A673 (cell line): ENCODE data around the gene SHISAL1. TPM values are rescaled to one million over a fixed set of nuclear protein-coding genes. Genes with fewer than 3 reads are reported as not detected.

ENCODE experiments used
- BruUV-seq: library from RNA; stranded (reverse); fragments of 400-500 nt; replicated peaks from 2 replicates; lab custom pipeline; 2021; lab: Mats Ljungman, UMichigan
- CTCF ChIA-PET: fragments of 300-600 bp; sonication (Branson Sonifier 250); formaldehyde crosslinking; loops from one replicate; lab custom pipeline; 2022; ENCODE audit warnings: antibody characterized with exemption; lab: Charles Lee
- POLR2A ChIA-PET: fragments of 300-600 bp; sonication (Branson Sonifier 250); formaldehyde crosslinking; loops from one replicate; lab custom pipeline; 2022; ENCODE audit warnings: antibody characterized with exemption; ENCODE audit not compliant: low non-redundant PET; lab: Charles Lee
- DNase-seq: peaks from one replicate; pipeline ENCODE4 v3.0.0-alpha.2; 2015; ENCODE audit warnings: low spot score
- H3K27ac ChIP-seq: fragments of 200-600 bp; sonication (generic); 2 replicates; pipeline ENCODE4 v1.5.1; 2016; ENCODE audit warnings: mixed run types, low read depth, mild to moderate bottlenecking, mixed read lengths, antibody characterized with exemption, low read length; ENCODE audit not compliant: poor library complexity, severe bottlenecking
- H3K27me3 ChIP-seq: fragments of 200-600 bp; sonication (generic); replicated peaks from 2 replicates; pipeline ENCODE4 v1.6.1; 2017; ENCODE audit warnings: mixed run types, low read depth, mild to moderate bottlenecking, mixed read lengths, antibody characterized with exemption, low read length; ENCODE audit not compliant: insufficient read depth, poor library complexity
- H3K36me3 ChIP-seq: fragments of 200-600 bp; sonication (generic); 2 replicates; pipeline ENCODE4 v1.6.1; 2016; ENCODE audit warnings: mixed run types, mild to moderate bottlenecking, mixed read lengths, antibody characterized with exemption, low read length; ENCODE audit not compliant: insufficient read depth, poor library complexity, severe bottlenecking
- H3K4me1 ChIP-seq: fragments of 200-600 bp; sonication (generic); 2 replicates; pipeline ENCODE4 v1.6.1; 2017; ENCODE audit warnings: mixed run types, mild to moderate bottlenecking, mixed read lengths, antibody characterized with exemption, low read length; ENCODE audit not compliant: insufficient read depth, poor library complexity, severe bottlenecking
- H3K4me3 ChIP-seq: fragments of 200-600 bp; sonication (generic); 2 replicates; pipeline ENCODE4 v1.5.1; 2016; ENCODE audit warnings: low read depth, mixed run types, mild to moderate bottlenecking, mixed read lengths, low read length; ENCODE audit not compliant: poor library complexity, severe bottlenecking
- H3K9me3 ChIP-seq: fragments of 200-600 bp; sonication (generic); 2 replicates; pipeline ENCODE4 v1.6.1; 2016; ENCODE audit warnings: mixed run types, low read depth, mild to moderate bottlenecking, mixed read lengths, antibody characterized with exemption, low read length; ENCODE audit not compliant: poor library complexity, severe bottlenecking
- EZH2 ChIP-seq: fragments of 200-600 bp; sonication (generic); IDR thresholded peaks from 2 replicates; pipeline ENCODE4 v1.6.1; 2017; ENCODE audit warnings: borderline replicate concordance, low read depth, mild to moderate bottlenecking, mixed read lengths, antibody characterized with exemption, low read length; ENCODE audit not compliant: poor library complexity, severe bottlenecking
- intact Hi-C: fragments of 100-400 bp; cut with micrococcal nuclease; formaldehyde crosslinking; loops from one replicate; pipeline ENCODE4 v1.10.0; 2022; ENCODE audit not compliant: unreplicated experiment
- total RNA-seq: library from RNA; stranded (reverse); gene quantifications from 2 replicates; pipeline ENCODE4 v1.2.3, GENCODE V29; 2021
- TF ChIP-seq, protein P1 (sequence below): fragments of 300-800, 200-600 bp; sonication (generic); conservative IDR thresholded peaks from 2 replicates; pipeline ENCODE4 v1.5.1; 2017; ENCODE audit warnings: low read depth, mild to moderate bottlenecking, antibody characterized with exemption, low read length, moderate library complexity, mixed read lengths

The SHISAL1 gene
- total RNA-seq, 1 experiment from 2014 or later, result 1.8 TPM

DNA sequence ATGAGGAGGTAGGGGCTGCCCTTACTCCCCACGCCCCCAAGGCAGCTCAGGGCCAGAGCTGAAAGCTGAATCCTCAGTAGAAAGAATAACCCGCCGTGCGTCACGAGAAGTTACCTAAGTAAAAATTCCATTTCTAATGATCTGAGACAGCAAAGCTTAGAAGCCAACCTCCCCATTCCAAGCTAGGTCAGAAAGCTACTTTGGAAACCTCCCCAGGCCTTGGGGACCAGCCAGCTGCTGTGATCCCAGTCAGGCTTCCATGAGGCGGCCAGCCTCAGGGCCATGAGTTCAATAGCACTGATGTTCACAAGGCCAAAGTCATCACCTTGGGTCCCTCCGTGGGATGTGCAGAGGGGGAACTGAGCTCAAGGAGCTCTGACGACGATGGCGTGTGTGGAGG is 6.9 kb downstream of the SHISAL1 start:
- intact Hi-C loops, result no loop called here
- ChIA-PET POLR2A (no interaction called here), CTCF (no interaction called here)
- Histone ChIP-seq H3K4me3 (no peak overlapping the region), H3K27me3 (no peaks in the 10 kb centered on the region), H3K36me3 (no peaks in the 10 kb centered on the region), H3K9me3 (no peaks in the 10 kb centered on the region), H3K27ac (no peak overlapping the region), H3K4me1 (peaks cover 11% of the 10 kb centered on the region)
- TF ChIP-seq, protein P1, sequence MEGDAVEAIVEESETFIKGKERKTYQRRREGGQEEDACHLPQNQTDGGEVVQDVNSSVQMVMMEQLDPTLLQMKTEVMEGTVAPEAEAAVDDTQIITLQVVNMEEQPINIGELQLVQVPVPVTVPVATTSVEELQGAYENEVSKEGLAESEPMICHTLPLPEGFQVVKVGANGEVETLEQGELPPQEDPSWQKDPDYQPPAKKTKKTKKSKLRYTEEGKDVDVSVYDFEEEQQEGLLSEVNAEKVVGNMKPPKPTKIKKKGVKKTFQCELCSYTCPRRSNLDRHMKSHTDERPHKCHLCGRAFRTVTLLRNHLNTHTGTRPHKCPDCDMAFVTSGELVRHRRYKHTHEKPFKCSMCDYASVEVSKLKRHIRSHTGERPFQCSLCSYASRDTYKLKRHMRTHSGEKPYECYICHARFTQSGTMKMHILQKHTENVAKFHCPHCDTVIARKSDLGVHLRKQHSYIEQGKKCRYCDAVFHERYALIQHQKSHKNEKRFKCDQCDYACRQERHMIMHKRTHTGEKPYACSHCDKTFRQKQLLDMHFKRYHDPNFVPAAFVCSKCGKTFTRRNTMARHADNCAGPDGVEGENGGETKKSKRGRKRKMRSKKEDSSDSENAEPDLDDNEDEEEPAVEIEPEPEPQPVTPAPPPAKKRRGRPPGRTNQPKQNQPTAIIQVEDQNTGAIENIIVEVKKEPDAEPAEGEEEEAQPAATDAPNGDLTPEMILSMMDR, result no peak
- no peak for TF ChIP-seq EZH2
- DNase-seq, result no peak
- no TSS peak for BruUV-seq

DNA sequence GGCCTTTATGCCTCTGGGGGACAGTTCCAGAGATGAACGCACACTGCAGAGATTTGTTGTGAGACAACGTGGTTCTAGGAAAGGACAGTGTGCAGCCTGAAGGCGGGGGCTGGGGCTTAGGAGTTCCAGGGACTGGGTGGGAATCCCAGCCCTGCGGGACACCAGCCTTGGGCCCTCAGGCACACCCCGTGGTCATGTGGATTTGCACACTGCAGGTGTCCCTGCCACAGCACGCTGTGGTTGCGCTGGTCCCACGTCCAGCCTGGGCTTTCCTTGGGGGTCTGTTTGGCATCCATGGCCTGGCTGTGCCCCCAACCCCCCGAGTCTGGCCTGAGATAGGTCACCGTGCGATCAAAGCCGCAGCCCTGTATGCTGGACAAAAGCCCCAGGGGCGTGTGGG is 7.3 kb downstream of the SHISAL1 start:
- TF ChIP-seq, protein P1, result no peak
- TF ChIP-seq EZH2, result no peak
- CTCF ChIA-PET, result no interaction called here
- H3K4me3 ChIP-seq, result no peak overlapping the region
- no peak for DNase-seq
- H3K9me3 ChIP-seq, result no peaks in the 10 kb centered on the region
- intact Hi-C loops, result no loop called here
- POLR2A ChIA-PET, result no interaction called here
- BruUV-seq, result no TSS peak
- no peaks in the 10 kb centered on the region for H3K27me3 ChIP-seq
- no peaks in the 10 kb centered on the region for H3K36me3 ChIP-seq
- no peak overlapping the region for H3K27ac ChIP-seq
- peaks cover 11% of the 10 kb centered on the region for H3K4me1 ChIP-seq

DNA sequence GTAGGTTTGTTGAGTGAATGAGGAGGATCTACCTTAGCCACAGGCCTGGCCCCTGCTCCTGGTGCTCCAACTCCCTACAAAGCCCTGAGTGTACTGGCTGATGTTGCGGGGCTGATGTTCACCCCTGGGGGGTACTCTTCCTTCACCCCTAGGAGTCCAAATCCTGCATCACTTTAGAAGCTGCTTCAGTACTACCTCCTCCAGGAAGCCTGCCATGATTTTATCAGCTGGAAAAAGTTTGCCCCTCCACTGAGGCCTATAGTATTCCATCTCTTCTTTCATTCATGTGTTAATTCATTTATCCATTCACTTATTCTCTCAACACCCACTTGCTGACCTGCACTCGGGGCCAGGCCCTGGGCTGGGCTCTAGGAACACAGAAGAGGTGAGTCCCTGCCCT is 7.8 kb downstream of the SHISAL1 start:
- Histone ChIP-seq H3K4me3 (no peak overlapping the region), H3K27ac (no peak overlapping the region), H3K27me3 (no peaks in the 10 kb centered on the region), H3K4me1 (peaks cover 11% of the 10 kb centered on the region), H3K9me3 (no peaks in the 10 kb centered on the region), H3K36me3 (no peaks in the 10 kb centered on the region)
- CTCF ChIA-PET, result no interaction called here
- intact Hi-C loops, result no loop called here
- POLR2A ChIA-PET, result no interaction called here
- BruUV-seq, result no TSS peak
- no peak for DNase-seq
- TF ChIP-seq, protein P1, result no peak
- no peak for TF ChIP-seq EZH2
